RCC 7860 (cell line): ENCODE measurements around the gene CD37.
"Not testable (repeated sequence)": the region's sequence is repeated elsewhere in the genome, so short reads cannot be mapped to it uniquely, and the experiment has no call there.

ENCODE experiments used
- DNase-seq: peaks from one replicate; pipeline ENCODE4 v3.0.0-alpha.2; 2015; ENCODE audit warnings: low spot score
- FAIRE-seq: peaks from 2 replicates; lab custom pipeline; 2012; peaks lifted over from hg19 to GRCh38; lab: Jason Lieb, UNC

Gene CD37, protein sequence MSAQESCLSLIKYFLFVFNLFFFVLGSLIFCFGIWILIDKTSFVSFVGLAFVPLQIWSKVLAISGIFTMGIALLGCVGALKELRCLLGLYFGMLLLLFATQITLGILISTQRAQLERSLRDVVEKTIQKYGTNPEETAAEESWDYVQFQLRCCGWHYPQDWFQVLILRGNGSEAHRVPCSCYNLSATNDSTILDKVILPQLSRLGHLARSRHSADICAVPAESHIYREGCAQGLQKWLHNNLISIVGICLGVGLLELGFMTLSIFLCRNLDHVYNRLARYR

DNA sequence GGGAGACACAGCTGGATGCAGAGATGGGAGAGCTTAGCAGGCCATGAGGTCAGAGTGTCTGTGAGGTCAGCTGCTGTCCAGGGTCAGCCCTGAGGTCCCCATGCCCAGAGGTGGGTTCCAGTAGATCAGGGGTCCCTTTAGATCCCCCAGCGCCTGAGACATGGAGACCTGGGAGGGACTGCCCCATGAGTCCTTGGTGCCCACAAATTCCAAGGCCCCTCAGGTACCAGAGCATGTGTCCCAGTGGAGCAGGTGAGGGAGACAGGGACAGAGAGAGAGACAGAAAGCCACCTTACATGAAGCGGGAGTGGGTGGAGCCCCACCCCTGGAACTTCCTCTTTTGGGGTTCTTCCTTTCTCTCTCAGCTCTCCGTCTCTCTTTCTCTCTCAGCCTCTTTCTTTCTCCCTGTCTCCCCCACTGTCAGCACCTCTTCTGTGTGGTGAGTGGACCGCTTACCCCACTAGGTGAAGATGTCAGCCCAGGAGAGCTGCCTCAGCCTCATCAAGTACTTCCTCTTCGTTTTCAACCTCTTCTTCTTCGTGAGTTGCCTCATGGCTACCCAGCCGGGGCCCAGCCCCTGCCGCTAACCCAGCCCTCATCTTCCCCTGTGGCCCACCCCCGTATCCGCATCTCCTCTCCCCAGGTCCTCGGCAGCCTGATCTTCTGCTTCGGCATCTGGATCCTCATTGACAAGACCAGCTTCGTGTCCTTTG, at the start of gene CD37:
TSS of gene CD37 (plus strand) at position 336 of the 713 bp plus-strand sequence. CDS start at position 471, 135 bp downstream.
- no peak for FAIRE-seq
- DNase-seq, result no peak

DNA sequence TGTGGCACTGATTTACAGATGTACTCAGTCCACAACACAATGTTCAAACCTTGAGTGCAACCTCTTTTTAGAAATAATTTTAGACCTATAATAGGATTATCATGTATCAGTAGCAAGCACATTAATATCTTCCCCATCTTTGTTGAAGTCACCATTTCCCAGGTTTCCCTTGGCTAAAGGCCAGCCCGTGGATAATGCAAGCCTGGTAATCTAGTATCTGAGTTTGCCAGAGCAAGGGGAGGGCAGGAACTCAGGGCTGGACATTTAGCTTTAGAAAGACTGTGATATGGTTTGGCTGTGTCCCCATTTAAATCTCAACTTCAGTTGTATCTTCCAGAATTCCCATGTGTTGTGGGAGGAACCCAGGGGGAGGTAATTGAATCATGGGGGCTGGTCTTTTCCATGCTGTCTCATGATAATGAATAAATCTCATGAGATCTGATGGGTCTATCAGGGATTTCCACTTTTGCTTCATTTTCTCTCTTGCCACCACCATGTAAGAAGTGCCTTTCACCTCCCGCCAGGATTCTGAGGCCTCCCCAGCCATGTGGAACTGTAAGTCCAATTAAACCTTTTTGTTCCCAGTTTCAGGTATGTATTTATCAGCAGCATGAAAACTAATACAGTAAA, 48.0 kb upstream of the CD37 start:
- no peak for FAIRE-seq
- no peak for DNase-seq

DNA sequence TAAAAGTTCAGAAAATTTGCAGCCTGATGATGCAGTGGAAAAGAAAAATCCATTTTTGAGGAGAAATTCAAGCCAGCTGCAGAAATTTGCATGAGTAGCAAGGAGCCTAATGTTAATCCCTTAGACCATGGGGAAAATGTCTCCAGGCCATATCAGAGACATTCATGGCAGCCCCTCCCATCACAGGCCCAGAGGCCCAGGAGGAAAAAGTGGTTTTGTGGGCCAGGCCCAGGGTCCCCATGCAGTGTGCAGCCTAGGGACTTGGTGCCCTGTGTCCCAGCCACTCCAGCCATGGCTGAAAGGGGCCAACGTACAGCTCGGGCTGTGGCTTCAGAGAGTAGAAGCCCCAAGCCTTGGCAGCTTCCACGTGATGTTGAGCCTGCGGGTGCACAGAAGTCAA, 47.0 kb upstream of the CD37 start:
- not testable (repeated sequence) for FAIRE-seq, DNase-seq

DNA sequence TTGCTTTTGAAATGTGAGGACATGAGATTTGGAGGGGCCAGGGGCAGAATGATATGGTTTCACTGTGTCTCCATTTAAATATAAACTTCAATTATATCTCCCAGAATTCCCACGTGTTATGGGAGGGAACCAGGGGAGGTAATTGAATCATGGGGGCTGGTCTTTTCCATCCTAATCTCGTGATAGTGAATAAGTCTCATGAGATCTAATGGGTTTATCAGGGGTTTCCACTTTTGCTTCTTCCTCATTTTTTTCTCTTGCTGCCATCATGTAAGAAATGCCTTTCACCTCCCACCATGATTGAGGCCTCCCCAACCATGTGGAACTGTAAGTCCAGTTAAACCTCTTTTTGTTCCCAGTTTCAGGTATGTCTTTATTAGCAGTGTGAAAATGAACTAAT, 45.9 kb upstream of the CD37 start:
- not testable (repeated sequence) for DNase-seq, FAIRE-seq

DNA sequence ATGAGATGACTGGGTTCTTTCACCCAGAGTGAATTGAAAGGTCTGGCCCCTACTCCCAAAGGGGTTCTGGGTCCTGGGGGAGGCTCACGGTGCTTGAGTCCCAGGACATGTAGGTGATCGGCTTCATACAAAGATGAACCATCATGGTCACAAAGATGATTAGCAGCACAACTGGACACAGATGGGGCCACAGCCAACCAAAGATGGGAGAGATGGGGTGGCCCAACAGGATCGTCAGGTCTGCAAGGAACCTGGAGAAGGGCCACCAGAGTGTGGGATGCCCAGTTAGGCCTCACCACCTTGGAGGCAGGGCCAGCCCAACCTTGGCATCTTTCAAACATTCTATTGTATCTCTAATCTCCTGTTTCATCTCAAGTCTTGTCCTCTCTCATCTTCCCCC, 44.7 kb upstream of the CD37 start:
- no peak for DNase-seq
- no peak for FAIRE-seq

DNA sequence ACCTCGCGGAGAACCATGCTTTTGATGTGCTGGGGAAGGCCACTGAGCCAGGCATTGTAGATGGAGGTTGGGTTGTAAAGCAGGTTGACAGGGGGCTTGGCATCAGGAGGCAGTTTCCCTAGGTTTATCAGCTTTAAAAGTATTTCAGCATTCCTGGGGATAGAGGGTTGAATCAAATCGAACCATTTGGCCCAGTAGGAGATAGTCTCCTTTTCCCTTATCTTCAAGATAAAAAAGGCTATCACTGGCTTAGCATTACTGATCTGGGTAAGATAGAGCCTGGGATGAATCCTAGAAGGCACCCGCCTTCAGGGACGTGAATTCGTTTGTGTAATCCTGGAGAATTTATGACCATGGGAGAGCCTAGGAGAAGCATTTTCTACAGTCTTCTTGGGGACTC, 40.8 kb upstream of the CD37 start:
- FAIRE-seq (no peak), DNase-seq (no peak)

DNA sequence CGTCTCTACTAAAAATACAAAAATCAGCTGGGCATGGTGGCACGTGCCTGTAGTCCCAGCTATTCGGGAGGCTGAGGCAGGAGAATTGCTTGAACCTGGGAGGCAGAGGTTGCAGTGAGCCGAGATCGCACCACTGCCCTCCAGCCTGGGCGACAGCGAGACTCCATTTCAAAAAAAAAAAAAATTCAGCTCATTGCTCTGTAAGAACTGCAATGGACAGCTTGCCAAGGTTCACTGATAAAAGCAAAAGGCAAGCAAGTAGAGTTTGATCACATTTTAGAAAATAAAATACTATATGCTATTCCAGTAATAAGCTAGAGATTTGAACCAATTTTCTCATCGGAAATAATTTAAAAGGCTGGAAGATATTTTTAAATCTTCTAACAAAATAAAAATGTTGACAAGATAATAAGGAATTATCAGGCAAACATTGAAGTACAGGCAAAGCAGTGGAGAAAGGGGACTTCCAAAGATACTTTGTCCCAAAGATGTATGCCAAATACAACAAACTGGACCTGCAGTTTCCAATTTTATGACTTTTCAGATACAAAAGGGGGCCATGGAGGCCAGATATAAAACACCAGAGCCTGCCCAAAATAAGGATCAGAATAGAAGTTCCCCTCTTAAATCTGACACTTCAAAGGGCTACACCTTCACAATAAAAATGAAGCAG, 39.9 kb upstream of the CD37 start:
- no peak for DNase-seq
- no peak for FAIRE-seq

DNA sequence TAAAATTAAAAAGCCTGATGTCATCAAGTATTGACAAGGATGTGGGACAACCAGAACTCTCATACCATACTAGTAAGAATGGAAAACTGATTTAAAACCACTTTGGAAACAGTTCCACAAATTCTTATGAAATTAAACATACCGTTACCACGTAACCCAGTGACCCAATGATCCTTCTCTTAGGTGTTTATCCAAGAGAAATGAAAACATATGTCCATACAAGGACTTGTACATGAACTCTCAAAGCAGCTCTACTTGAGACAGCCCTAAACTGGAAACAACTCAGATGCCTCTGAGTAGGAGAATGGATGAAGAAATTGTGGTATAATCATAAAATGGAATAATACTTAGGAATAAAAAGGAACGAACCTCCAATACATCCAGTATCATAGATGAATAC, 37.8 kb upstream of the CD37 start:
- no peak for DNase-seq
- FAIRE-seq, result no peak

DNA sequence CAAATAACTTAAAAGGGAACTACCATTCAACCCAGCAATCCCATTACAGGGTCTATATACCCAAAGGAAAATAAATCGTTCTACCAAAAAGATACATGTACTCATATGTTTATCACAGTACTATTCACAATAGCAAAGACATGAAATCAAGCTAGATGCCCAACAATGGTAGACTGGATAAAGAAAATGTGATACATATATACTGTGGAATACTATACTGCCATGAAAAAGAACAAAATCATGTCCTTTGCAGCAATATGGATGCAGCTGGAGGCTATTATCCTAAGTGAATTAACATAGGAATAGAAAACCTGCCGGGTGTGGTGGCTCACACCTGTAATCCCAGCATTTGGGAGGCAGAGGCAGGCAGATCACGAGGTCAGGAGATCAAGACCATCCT, 36.6 kb upstream of the CD37 start:
- DNase-seq, FAIRE-seq: not testable (repeated sequence)

DNA sequence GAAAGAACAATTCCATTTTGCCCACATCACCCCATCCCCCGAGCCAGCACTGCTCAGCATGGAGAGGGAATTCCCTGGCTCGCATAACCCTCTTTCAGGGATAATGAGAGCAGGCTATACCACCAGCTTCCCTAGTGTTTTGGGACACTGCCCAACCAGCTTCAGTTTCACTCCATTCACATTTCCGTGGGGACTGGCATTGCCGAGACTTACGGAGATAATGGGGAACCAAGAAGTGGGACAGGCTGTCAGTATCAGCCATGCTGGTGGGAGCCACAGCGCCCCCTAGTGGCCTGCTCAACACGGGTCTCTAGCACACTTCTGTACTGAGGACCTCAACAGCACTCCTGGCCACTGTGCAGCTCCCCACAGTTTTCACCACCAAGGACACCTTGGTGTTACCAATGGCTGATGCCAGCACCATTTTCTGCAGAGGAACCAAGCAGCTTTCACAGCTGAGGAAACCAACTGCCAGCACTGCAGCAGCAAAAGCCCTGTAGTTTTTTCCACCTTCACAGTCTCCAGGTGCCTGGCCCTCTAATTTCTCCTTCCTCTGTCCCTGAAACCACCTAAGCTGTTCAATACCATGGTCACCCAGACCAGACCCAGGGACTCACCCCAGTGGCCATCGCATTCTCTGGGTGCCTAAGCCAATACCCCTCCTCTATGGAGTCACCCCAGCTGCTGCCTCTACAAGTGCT, 33.9 kb upstream of the CD37 start:
- no peak for DNase-seq
- no peak for FAIRE-seq

DNA sequence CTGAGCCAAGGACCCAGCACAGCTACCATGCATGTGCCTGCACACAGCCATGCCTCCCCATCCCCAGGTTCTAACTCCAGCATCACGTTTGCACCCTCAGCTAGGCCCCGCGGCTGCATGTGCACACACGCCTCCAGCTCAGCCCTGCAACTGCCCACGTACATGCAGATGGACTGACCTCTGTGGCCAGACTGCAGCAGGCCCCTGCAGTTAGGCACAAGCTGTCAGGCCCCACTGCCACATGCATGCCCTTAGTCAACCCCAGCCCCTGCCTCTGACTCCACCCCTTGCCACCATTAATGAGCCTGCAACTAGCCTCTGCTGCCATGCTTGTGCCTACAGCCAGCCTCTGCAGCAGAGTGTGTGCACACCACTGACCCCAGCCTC, 33.3 kb upstream of the CD37 start:
- DNase-seq (no peak), FAIRE-seq (no peak)

DNA sequence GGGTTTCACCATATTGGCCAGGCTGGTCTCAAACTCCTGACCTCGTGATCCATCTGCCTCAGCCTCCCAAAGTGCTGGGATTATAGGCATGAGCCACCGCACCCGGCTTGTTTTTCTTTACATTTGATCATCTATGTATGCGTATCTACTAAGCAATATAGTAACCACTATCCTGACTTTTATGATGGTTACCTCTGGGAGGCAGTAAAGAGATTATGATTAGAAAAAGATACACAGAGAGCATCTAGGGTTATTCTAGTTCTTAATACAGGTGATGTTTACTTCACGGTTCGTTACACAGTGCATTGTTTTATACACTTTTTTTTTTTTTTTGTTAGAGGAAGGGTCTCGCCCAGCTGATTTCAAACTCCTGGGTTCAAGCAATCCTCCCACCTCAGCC, 28.5 kb upstream of the CD37 start:
- DNase-seq, FAIRE-seq: not testable (repeated sequence)

DNA sequence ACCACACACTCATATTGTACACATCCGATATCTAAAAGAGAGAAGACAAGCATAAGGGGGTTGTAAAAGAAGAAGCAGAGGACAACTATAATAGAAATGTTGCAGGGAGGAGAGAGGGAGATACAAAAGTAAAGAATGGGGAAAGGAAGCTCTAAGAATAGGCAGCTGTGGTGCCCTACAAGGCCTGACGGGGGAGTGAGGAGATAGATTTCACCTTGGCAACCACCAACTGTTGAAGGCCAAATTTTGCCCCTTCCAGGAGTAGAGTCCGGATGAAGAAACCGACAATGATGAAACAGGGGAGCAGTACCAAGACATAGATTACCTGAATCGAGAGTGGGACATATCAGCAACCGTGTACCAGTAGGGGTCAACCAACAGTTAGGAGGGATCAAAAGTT, 26.1 kb upstream of the CD37 start:
- no peak for DNase-seq
- FAIRE-seq, result no peak

DNA sequence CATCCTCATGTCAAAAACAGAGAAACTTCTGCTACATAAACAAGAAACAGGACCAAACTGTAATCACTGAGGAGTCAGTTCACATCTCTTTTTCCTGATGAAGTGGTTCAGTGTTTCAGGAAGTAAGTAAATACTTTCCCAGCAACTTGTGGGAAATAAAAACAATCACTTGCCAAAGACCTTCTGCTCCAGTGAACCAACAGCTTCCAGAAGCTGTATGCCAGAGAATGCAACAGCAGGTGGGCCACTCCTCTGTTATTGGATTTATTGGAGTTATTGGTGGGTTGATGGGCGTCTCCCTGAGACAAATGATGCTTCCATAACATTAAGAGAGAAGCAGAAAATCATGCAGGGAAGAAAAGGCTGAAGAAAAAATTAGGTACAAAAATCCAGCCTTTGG, 20.1 kb upstream of the CD37 start:
- FAIRE-seq, result no peak

DNA sequence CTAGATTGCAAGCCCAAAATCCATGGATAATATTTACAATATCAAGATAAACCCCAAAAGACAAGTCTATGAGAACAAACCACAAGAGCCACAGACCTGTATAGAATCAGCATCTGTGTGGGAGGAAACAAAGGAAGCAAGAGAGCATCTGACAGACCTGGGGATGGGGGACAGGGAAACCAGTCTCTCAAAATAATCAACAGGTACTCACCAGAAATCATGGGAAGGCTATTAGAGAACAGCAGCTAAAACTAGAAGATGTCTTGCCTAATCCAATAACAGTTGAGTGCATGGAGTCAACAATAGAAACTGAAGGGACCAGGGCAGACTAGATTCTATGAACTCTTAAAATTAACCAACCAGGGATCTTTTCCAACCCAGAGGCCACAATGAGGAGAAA, 18.9 kb upstream of the CD37 start:
- FAIRE-seq (no peak), DNase-seq (no peak)

More for the DNA sequence above, 20.1 kb upstream of the CD37 start:
- no peak for DNase-seq

DNA sequence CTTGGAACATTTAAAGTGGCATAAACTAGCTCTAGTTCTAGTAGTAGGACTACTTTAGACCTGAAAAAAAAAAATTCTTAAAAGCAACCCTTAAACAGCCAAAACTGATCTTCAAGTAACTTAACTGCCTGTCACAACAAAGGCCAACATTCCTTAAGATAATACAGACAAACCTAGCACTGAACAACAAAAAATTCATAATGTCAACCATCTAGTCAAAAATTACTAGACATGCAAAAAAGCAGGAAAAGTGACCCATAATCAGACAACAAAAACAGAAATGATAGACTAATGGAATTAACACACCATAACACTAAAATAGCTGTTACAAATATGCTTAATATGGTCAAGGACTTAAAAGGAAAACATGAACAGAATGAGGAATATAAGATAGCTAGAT, 16.9 kb upstream of the CD37 start:
- no peak for FAIRE-seq

DNA sequence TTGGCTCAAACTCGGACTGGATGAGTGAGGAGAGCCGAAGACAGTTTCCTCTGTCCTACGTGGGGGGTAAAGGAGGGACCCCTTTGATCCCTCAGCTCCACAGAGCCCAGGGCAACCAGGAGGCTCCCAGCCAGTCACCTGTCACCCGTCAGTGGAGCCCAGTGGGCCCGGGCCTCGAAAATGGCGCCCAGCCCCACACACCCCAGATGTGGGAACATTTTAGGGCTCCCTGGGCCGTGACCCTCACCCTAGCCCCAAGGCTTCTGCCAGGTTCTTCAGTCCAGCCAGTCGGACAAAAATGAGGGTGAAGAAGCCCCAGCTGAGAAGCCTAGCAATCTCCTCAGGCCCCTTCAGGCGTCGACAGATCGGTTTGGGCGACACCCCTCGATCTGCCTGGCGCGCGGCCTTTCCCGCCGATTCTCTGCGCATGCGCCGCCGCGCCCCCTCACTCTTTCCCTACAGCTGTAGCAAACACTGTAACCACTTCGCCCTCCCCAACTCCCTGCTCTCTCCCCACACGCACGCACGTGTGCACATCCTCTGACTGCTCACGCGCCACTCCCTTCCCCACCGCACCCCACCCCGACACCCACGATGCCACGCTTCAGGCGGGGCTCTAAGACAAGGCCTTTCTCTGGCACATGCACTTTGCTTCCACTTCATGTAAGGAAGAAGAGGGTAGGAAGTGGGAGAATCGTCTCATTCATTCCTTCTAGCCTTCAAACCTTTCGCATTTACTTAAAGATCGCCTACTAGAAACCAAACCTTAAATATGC, 10.2 kb upstream of the CD37 start, which contains the start of gene SLC6A16:
TSS of gene SLC6A16 (minus strand) at position 391 of the 776 bp plus-strand sequence. CDS start 13,844 bp downstream, outside the sequence.
- no peak for DNase-seq
- no peak for FAIRE-seq

More for the DNA sequence above, 16.9 kb upstream of the CD37 start:
- DNase-seq, result no peak

DNA sequence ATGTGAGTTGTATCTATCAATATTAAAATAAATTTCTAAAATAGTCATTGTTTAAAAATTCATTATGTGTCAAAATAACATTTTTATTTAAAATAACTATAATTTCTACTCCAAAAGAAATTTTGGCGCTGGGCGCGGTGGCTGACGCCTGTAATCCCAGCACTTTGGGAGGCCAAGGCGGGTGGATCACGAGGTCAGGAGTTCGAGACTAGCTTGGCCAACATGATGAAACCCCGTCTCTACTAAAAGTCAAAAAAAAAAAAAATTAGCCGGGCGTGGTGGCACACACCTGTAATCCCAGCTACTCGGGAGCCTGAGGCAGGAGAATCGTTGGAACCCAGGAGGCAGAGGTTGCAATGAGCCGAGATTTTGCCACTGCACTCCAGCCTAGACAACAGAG, 9.4 kb upstream of the CD37 start:
- DNase-seq, FAIRE-seq: not testable (repeated sequence)

DNA sequence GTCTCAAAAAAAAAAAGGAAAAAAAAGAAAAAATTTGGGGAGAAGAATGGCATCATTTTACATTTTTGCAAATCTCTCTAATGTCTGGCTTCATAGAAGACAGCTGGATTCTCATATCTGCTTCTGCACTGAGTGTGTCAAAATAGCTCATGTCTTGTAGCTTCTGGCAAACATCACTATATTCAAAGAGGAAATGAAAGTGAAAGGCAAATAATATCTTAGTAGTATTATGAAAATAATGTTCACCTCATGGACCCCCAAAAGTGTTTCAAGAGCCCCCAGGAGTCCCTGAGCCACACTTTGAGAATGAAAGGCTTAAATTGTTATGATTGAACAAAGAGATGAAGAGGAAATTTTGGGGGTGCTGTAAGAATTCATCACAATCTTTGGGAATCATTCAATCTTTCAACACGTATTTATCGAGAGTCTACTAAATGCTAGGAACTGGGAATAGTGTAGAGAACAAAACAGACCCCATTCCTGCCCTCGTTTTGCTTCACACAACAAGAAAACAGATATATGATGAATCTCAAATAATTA, 9.0 kb upstream of the CD37 start:
- FAIRE-seq, result no peak
- DNase-seq, result no peak
